Ovary (tissue), 9 donors: ENCODE data around the gene C2orf81. TPM values are rescaled to one million over a fixed set of nuclear protein-coding genes. Genes with fewer than 3 reads are reported as not detected.

Source experiments
- DNase-seq, 5 donors: peaks; one replicate each; pipeline ENCODE4 v3.0.0-alpha.2; 2019 to 2020
- H3K27ac ChIP-seq, 2 donors: fragments of 200-600 bp; one replicate each; pipeline versions ENCODE4 v1.5.1 to v1.8.0; 2019 to 2022
- H3K27me3 ChIP-seq: fragments of 200-600 bp; one replicate; pipeline ENCODE4 v1.8.0; 2022
- H3K36me3 ChIP-seq: fragments of 200-600 bp; sonication (generic); one replicate; pipeline ENCODE4 v1.5.1; 2019
- H3K4me1 ChIP-seq: one replicate; pipeline ENCODE4 v1.8.1; 2013; ENCODE audit warnings: mild to moderate bottlenecking, moderate library complexity; ENCODE audit not compliant: insufficient read depth
- H3K4me3 ChIP-seq: fragments of 200-600 bp; sonication (generic); one replicate; pipeline ENCODE4 v1.5.1; 2017
- H3K9me3 ChIP-seq, 2 donors: fragments of 200-600 bp in 1 of 2; sonication (generic) in 1 of 2; one replicate each; pipeline versions ENCODE4 v1.5.1 to v1.8.1; 2013 to 2019; ENCODE audit warnings: mild to moderate bottlenecking in 1 of 2, moderate library complexity in 1 of 2
- EP300 ChIP-seq: sonication (generic); formaldehyde crosslinking; IDR thresholded peaks from one replicate; pipeline ENCODE4 v1.6.1; 2017; ENCODE audit warnings: antibody characterized with exemption
- POLR2A ChIP-seq: fragments of 450-650 bp; IDR thresholded peaks from one replicate; pipeline ENCODE4 v1.6.1; 2017; ENCODE audit warnings: antibody characterized with exemption, mild to moderate bottlenecking, moderate library complexity
- WGBS, 3 donors: extraction: QIAGEN DNeasy Blood & Tissue Kit in 1 of 3; methylation state at CpG; one replicate each; pipeline versions ENCODE4 v1.1.5 to v1.1.7; 2013 to 2017; 5-methylcytosine and 5-hydroxymethylcytosine counted together
- intact Hi-C, 4 donors: fragments of 100-400 bp; cut with DNase I; formaldehyde crosslinking; loops; one replicate each; pipeline versions ENCODE4 v1.11.0 to v1.15.1; 2022 to 2023
- polyA plus RNA-seq, 2 donors: library from polyadenylated mRNA; stranded (reverse); fragments of 200-250 nt in 1 of 2; fragments of 350-450 nt in 1 of 2; fragmentation: Illumina TruSeq in 1 of 2; extraction: RNeasy Lipid Tissue Mini Kit (QIAGEN cat#74804) in 1 of 2; gene quantifications; one replicate each; pipeline ENCODE4 v1.2.3, GENCODE V29; 2013 to 2014
- total RNA-seq, 7 donors: library from RNA; depleted of rRNA in 2 of 7; stranded (reverse); fragments of >200 nt in 2 of 7; fragmentation: NEBNext Ultra II Directional in 3 of 7; extraction: Animal tissue kit (Norgen Biotek cat#: 25700) in 3 of 7; gene quantifications; one replicate each; pipeline versions ENCODE4 v1.1.0 to v1.2.4, GENCODE V29; 2016 to 2023
- TF ChIP-seq, protein P1 (sequence below), 3 donors: fragments of 450-650 bp in 2 of 3; fragments of 200-600 bp in 1 of 3; IDR thresholded peaks; one replicate each; pipeline versions ENCODE4 v1.5.1 to v1.8.0; 2016 to 2022; ENCODE audit warnings: antibody characterized with exemption in 3 of 3, mild to moderate bottlenecking in 1 of 3
- donor health status: DM: no; HTN: no; CAD: no; lungs with moderate emphysema.
- donor health status: DM: no; HTN: no; CAD: no.
- donor health status: Bipolar disorder and iron deficiency.
- donor health status: DM: yes; HTN: yes; CAD: no.
- donor health status: DM: no; HTN: no; CAD: no.
- donor health status: DM: yes; HTN: yes; CAD: no.

The C2orf81 gene
- total and polyA plus RNA-seq, 9 donors: 0.85 to 9.9 (median 4.5) TPM

- Histone ChIP-seq H3K4me1 (peaks cover 22% of the 10 kb centered on the region), H3K27me3 (no peaks in the 10 kb centered on the region), H3K36me3 (no peaks in the 10 kb centered on the region), H3K27ac (no peak overlapping the region), H3K4me3 (no peak overlapping the region), H3K9me3 (no peaks in the 10 kb centered on the region)
- intact Hi-C loops: no loop called here
- 82 to 90% (median 87%) methylated on average over 6 of the region's 6 CpGs for WGBS, 3 donors
- TF ChIP-seq, protein P1, sequence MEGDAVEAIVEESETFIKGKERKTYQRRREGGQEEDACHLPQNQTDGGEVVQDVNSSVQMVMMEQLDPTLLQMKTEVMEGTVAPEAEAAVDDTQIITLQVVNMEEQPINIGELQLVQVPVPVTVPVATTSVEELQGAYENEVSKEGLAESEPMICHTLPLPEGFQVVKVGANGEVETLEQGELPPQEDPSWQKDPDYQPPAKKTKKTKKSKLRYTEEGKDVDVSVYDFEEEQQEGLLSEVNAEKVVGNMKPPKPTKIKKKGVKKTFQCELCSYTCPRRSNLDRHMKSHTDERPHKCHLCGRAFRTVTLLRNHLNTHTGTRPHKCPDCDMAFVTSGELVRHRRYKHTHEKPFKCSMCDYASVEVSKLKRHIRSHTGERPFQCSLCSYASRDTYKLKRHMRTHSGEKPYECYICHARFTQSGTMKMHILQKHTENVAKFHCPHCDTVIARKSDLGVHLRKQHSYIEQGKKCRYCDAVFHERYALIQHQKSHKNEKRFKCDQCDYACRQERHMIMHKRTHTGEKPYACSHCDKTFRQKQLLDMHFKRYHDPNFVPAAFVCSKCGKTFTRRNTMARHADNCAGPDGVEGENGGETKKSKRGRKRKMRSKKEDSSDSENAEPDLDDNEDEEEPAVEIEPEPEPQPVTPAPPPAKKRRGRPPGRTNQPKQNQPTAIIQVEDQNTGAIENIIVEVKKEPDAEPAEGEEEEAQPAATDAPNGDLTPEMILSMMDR (IDR thresholded peaks at IDR 0.05): no peak
- no peak for TF ChIP-seq EP300
- TF ChIP-seq POLR2A: no peak
- DNase-seq: no peak
Measured at GRCh38 chr2:74417763-74418162, 3.7 kb downstream of the C2orf81 start.

DNA sequence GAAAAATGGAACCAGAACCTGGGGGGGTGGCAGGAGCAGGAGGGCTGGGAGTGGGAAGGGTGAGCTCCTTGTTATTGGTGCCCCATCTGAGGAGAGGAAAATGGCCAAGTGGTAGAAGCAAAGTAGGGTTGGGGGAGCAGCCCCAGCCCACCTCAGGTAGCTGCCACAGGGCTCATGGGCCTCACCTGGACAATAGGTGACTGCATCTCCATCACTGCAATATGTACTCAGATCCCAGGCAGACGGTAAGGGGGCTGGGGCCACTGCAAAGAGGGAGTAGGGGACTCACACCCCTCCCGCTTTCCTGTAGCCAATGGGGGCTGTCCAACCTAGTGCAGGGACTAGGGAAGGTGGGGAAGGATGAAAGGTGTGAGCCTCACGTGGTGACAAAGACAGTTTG is 4.2 kb downstream of the C2orf81 start:
- no peak for DNase-seq
- H3K27me3 ChIP-seq: no peaks in the 10 kb centered on the region
- no peak overlapping the region for H3K27ac ChIP-seq
- H3K36me3 ChIP-seq: no peaks in the 10 kb centered on the region
- no peak overlapping the region for H3K4me3 ChIP-seq
- H3K4me1 ChIP-seq: peaks cover 22% of the 10 kb centered on the region
- WGBS, 3 donors: 77 to 84% (median 82%) methylated on average over 3 of the region's 3 CpGs
- H3K9me3 ChIP-seq: no peaks in the 10 kb centered on the region
- intact Hi-C loops: no loop called here
- TF ChIP-seq POLR2A (no peak), EP300 (no peak)
- TF ChIP-seq, protein P1 (IDR thresholded peaks at IDR 0.05): no peak

- Histone ChIP-seq H3K4me3 (no peak overlapping the region), H3K36me3 (no peaks in the 10 kb centered on the region), H3K9me3 (no peaks in the 10 kb centered on the region), H3K27ac (no peak overlapping the region), H3K4me1 (peaks cover 20% of the 10 kb centered on the region), H3K27me3 (no peaks in the 10 kb centered on the region)
- no peak for DNase-seq
- WGBS, 3 donors: 58 to 69% (median 63%) methylated on average over 3 of the region's 3 CpGs
- TF ChIP-seq, protein P1 (IDR thresholded peaks at IDR 0.05): no peak
- TF ChIP-seq EP300: no peak
- no peak for TF ChIP-seq POLR2A
- intact Hi-C loops: no loop called here
Measured at GRCh38 chr2:74416778-74417177, 4.6 kb downstream of the C2orf81 start.

- DNase-seq: peak in 1 of 5 donors; percentile 48
- Histone ChIP-seq H3K36me3 (no peaks in the 10 kb centered on the region), H3K4me1 (peaks cover 20% of the 10 kb centered on the region), H3K27me3 (no peaks in the 10 kb centered on the region), H3K4me3 (peak overlapping the region; percentile 44), H3K9me3 (no peaks in the 10 kb centered on the region), H3K27ac (no peak overlapping the region)
- intact Hi-C loops: no loop called here
- WGBS, 3 donors: 47 to 52% (median 50%) methylated on average over 35 of the region's 35 CpGs
- TF ChIP-seq EP300 (no peak), POLR2A (no peak)
- TF ChIP-seq, protein P1 (IDR thresholded peaks at IDR 0.05): no peak
Measured at GRCh38 chr2:74415762-74416395, 5.5 kb downstream of the C2orf81 start.
